ACC112 (cell line): ENCODE measurements around the gene STON2.
"Not testable (repeated sequence)": the region's sequence is repeated elsewhere in the genome, so short reads cannot be mapped to it uniquely, and the experiment has no call there.

ENCODE experiments used
- H2AFZ ChIP-seq: fragments of 200-600 bp; sonication (generic); one replicate; pipeline ENCODE4 v1.6.0; 2017; ENCODE audit warnings: antibody characterized with exemption, low read length; ENCODE audit not compliant: unreplicated experiment
- H3K27ac ChIP-seq: fragments of 200-600 bp; sonication (generic); 2 replicates; pipeline ENCODE4 v1.5.1; 2014; ENCODE audit warnings: low read depth, mild to moderate bottlenecking, antibody characterized with exemption, low read length, moderate library complexity
- H3K27me3 ChIP-seq: fragments of 200-600 bp; sonication (generic); 2 replicates; pipeline ENCODE4 v1.6.1; 2014; ENCODE audit warnings: mild to moderate bottlenecking, antibody characterized with exemption, low read length, moderate library complexity, mixed read lengths; ENCODE audit not compliant: insufficient read depth
- H3K36me3 ChIP-seq: fragments of 200-600 bp; sonication (generic); 2 replicates; pipeline ENCODE4 v1.6.1; 2016; ENCODE audit warnings: mild to moderate bottlenecking, antibody characterized with exemption, low read length, moderate library complexity, mixed read lengths; ENCODE audit not compliant: insufficient read depth
- H3K4me1 ChIP-seq: fragments of 200-600 bp; sonication (generic); one replicate; pipeline ENCODE4 v1.6.1; 2016; ENCODE audit warnings: low read length, mixed read lengths; ENCODE audit not compliant: insufficient read depth, unreplicated experiment, control insufficient read depth
- H3K4me3 ChIP-seq: fragments of 200-600 bp; sonication (generic); 2 replicates; pipeline ENCODE4 v1.5.1; 2014; ENCODE audit warnings: mild to moderate bottlenecking, low read depth, low read length
- H3K79me2 ChIP-seq: fragments of 200-600 bp; sonication (generic); one replicate; pipeline ENCODE4 v1.6.0; 2016; ENCODE audit warnings: low read length; ENCODE audit not compliant: control insufficient read depth, unreplicated experiment, insufficient read depth

STON2 gene

DNA sequence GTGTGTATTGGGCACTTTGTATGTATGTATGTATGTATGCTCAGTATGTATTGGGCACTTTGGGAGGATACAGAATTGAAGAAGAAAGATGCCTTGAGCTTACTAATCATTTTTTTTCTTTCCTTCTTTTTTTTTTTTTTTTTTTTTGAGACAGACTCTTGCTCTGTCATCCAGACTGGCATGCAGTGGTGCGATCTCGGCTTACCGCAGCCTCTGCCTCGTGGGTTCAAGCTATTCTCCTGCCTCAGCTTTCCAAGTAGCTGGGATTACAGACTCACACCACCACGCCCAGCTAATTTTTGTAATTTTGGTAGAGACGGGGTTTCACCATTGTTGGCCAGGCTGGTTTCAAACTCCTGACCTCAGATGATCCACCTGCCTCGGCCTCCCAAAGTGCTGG is 176.3 kb downstream of the STON2 start:
- H3K36me3 ChIP-seq, H2AFZ ChIP-seq, H3K27ac ChIP-seq, H3K4me1 ChIP-seq, H3K4me3 ChIP-seq, H3K27me3 ChIP-seq: not testable (repeated sequence)
- H3K79me2 ChIP-seq: peaks cover 11% of the 10 kb centered on the region

DNA sequence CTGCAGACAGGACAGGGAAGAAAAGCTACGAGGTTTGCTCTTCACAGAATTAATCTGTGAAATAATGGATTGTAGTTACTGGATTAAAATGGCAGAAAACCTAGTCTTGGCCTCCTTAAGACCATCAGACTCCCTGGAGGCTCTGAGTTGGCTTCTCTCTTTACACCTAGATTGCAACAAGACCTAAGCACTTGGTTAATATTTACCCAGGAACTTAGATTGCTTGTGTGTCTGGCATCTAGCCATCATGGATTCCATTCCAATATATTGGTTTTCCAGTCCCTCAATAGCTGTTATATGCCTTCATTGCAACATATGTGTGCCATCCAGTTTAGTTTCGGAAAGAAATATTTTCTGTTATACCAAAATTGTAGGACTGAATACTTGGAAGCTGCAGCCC is 177.4 kb downstream of the STON2 start:
- Histone ChIP-seq H3K4me1 (peaks cover 14% of the 10 kb centered on the region), H2AFZ (no peak overlapping the region)

DNA sequence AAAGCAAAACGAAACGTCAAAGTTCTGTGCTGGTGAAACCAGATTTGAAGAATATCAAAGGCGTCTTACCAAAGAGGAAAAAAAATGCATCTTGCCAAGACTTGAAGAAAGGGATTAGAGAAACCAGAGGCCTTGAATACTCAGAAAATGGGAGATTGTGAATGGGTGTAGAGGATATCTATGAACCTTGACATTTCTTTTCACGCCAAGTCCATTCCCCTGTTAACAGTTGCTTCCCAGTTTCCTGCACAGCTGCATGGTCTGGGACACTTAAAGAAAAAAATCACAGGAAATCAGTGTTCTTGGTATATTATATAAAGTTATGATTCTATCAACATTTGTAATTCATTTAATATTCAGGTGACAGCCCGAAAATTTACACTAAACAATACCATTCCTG is 178.0 kb downstream of the STON2 start:
- H3K4me3 ChIP-seq: peak overlapping the region; percentile 98
- peaks cover 28% of the 10 kb centered on the region for H3K79me2 ChIP-seq
- H3K36me3 ChIP-seq: no peaks in the 10 kb centered on the region
- H2AFZ ChIP-seq: peak overlapping the region; percentile 91
- H3K27ac ChIP-seq: peak overlapping the region; percentile 100
- H3K4me1 ChIP-seq: peaks cover 20% of the 10 kb centered on the region
- no peaks in the 10 kb centered on the region for H3K27me3 ChIP-seq

More for the DNA sequence above, 177.4 kb downstream of the STON2 start:
- Histone ChIP-seq H3K27me3 (no peaks in the 10 kb centered on the region), H3K36me3 (no peaks in the 10 kb centered on the region), H3K27ac (no peak overlapping the region), H3K4me3 (no peak overlapping the region), H3K79me2 (peaks cover 22% of the 10 kb centered on the region)

DNA sequence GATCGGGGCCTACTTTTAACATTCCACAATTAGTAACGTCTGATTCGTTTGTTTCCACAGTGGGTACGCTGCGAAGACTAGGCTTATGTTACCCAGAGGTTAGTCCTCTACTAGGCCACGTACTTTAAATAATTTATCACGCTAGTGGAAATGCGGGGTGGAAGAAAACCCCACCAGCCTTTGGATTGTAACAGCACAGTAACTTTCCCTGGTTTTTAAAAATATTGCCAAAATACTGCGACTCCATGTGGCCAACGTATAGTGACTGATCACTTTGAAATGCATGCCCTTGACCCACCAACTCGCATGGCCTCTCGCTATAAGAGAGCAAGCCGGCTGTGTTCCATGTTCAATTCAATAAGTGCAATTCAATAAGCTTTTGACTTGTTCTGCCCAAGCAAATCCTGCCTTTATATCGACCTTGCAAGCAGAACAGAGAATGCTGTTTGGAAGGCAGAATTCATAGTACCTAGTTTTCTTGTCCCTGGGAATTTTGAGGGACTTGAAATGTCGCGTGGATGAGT is 178.5 kb downstream of the STON2 start:
- Histone ChIP-seq H3K36me3 (0 out of 2 replicates have a peak, but pooled peaks cover 3% of the 10 kb centered on the region), H3K79me2 (peaks cover 33% of the 10 kb centered on the region), H3K27ac (peak overlapping the region; percentile 100), H2AFZ (peak overlapping the region; percentile 91), H3K4me1 (peaks cover 25% of the 10 kb centered on the region), H3K4me3 (peak overlapping the region; percentile 98), H3K27me3 (no peaks in the 10 kb centered on the region)

DNA sequence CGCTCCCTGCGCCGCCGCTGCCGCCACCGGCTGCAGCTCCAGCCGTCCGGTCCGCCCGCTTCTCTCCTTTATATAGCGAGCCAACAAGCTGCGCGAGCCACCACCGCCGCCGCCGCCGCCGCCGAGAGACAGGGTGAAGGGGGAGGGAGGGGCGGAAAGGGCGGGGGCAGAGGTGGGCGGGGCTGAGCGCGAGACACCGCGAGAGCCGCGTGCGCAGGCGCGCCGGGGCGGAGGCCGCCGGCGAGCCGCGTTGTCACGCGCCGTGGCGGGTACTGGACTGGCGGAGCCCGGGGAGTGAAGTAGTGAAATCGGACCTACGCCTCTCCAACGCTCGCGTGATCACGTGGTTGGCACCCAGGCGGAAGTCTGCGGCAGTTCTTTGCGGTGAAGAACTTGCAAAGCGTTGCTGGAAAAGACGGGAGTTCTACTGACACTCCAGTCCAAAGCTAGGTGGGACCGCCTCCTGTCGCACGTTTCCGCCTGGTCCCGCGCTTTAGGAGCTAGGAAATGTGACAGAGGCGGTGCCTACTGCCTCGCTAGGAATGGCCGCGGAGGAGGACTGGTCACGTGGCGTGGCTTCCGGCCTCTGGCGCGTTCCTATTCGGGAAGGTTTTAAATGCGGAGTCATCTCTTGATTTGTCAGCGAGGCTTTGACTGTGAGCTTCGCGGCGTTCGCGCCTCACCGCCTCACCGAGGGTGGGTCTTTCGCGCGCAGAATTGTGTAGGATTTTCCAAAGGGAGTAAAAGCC is 179.1 kb downstream of the STON2 start, which contains the start of gene GTF2A1:
GTF2A1 (minus strand) TSS at position 130 of the 749 bp plus-strand sequence. CDS start 441 bp downstream, outside the sequence.
- Histone ChIP-seq H3K36me3 (peaks cover 7% of the 10 kb centered on the region), H3K27ac (peak within 1 kb of the TSS; percentile 100), H2AFZ (peak within 1 kb of the TSS; percentile 91)

DNA sequence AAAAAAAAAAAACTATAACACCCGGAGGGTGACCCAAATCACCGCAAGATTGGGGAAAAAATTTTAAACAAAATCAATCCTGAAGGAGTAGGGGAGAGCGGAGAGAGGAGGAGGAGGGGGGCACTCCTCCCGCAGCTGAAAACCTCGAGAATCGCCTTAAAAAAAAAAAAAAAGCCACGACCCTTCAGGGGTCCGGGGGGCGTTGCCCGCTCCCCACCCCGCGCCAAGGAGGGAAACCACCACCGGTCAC is 179.6 kb downstream of the STON2 start:
- Histone ChIP-seq H3K36me3 (peaks cover 12% of the 10 kb centered on the region), H3K27ac (peak overlapping the region; percentile 91), H3K4me3 (peak overlapping the region; percentile 98), H3K27me3 (no peaks in the 10 kb centered on the region), H2AFZ (no peak overlapping the region), H3K79me2 (peaks cover 44% of the 10 kb centered on the region), H3K4me1 (peaks cover 27% of the 10 kb centered on the region)

More for the DNA sequence above, 179.1 kb downstream of the STON2 start, which contains the start of gene GTF2A1:
- Histone ChIP-seq H3K4me3 (peak within 1 kb of the TSS; percentile 98), H3K27me3 (no peaks in the 10 kb centered on the region), H3K79me2 (peaks cover 39% of the 10 kb centered on the region), H3K4me1 (peaks cover 27% of the 10 kb centered on the region)

DNA sequence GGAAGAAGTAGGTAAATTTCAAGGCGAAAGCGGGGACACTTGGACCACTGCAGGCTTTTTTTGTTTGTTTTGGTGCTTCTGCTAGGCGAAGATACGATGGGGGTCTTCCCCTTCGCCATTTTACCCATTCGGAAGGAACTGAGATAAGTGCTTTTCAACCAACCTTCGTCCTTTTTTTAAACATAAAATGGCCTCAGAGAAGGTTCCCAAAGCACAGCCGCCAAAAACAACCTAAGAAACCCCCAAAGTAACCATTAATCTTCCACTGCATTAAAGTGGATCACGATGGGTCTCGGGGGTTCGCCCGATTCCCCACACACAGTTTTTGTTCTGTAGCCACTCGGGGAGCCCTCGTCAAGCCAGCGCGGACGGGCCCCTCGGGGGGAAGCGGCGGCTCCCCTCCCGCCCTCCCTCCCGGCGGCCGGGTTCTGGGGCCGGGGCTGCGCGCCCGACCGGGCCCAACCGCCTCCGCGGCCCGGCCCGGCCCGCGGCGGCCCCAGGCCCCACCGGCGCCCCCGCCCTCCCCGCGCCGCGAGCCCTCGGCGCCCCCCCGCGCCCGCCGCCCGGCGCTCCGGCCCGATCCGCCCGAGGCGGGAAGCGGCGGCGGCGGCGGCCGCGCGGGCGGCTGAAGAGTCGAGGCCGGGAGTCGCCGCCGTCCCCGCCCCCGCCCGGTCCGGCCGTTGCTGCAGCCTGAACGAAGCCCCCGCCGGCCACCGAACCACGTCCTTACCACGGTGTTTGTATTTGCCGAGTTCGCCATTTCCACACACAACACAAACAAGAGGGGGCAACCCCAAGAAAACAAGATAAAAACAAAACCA is 180.2 kb downstream of the STON2 start:
- H3K4me3 ChIP-seq: peak overlapping the region; percentile 98
- peaks cover 17% of the 10 kb centered on the region for H3K36me3 ChIP-seq
- H2AFZ ChIP-seq: peak overlapping the region; percentile 58
- peak overlapping the region; percentile 91 for H3K27ac ChIP-seq
- peaks cover 27% of the 10 kb centered on the region for H3K4me1 ChIP-seq
- H3K27me3 ChIP-seq: no peaks in the 10 kb centered on the region
- peaks cover 50% of the 10 kb centered on the region for H3K79me2 ChIP-seq

DNA sequence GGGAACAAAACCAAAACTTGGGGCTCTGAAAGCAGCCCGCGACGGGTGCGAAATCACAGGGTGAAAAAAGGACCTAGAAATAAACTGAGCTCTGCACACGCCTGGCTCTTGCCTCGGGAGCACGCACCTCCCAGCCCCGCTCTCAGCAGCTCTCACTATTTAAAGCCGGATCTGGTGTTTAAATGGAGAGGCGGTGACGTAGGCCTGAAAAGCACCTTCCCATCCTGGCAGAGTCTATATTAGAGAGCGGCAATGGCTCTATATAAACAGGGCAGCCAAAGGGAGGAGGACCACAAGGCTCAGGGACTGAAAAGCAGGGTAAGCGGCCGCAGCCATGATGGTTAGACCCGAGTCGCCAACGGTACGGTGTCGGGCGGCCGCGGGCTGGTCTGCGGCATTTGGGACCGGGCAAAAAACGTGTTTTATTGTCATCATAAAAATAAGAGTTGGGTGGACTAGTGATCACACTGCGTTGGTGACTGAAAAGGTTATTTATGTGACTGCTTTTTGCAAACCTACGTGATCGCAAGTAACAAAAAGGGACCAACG is 180.8 kb downstream of the STON2 start:
- H3K27ac ChIP-seq: peak overlapping the region; percentile 84
- peaks cover 21% of the 10 kb centered on the region for H3K36me3 ChIP-seq
- H3K79me2 ChIP-seq: peaks cover 52% of the 10 kb centered on the region
- peaks cover 27% of the 10 kb centered on the region for H3K4me1 ChIP-seq
- peak overlapping the region; percentile 58 for H2AFZ ChIP-seq
- H3K4me3 ChIP-seq: peak overlapping the region; percentile 89
- H3K27me3 ChIP-seq: no peaks in the 10 kb centered on the region

DNA sequence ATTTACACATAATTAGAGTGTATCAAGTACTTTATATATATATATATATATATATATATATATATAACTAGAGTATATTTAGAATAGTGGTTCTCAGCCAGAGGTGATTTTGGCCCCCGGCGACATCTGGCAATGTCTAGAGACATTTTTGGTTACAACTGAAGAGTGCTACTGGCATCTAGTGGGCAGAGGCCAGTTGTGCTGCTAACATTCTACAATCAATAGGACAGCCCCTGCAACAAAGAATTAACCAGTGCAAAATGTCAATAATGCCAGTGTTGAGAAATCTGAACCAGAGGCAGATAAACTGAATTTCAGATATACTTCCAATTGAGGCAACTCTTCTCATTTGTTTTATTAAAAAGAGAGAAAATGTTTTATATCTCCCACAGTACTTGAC is 188.3 kb downstream of the STON2 start:
- peaks cover 4% of the 10 kb centered on the region for H3K4me1 ChIP-seq
- H3K4me3 ChIP-seq: no peak overlapping the region
- no peaks in the 10 kb centered on the region for H3K27me3 ChIP-seq
- peaks cover 52% of the 10 kb centered on the region for H3K79me2 ChIP-seq
- peaks cover 34% of the 10 kb centered on the region for H3K36me3 ChIP-seq
- no peak overlapping the region for H2AFZ ChIP-seq
- H3K27ac ChIP-seq: no peak overlapping the region
